Activated CD4-positive, CD25-positive, alpha-beta regulatory T cell (primary cell): Measurements from ENCODE around the gene TEDC1.

ENCODE experiments used
- DNase-seq, 4 experiments: peaks; one replicate each; lab custom pipeline; 2025; lab: John Stamatoyannopoulos, UW

Gene TEDC1

GRCh38 chr14:105458010-105458409 lies 33.0 kb upstream of the TEDC1 start:
- no peak for DNase-seq

GRCh38 chr14:105458571-105458970 lies 32.5 kb upstream of the TEDC1 start:
- no peak for DNase-seq

- DNase-seq, result no peak
Observed at GRCh38 chr14:105460116-105460515, 30.9 kb upstream of the TEDC1 start.

GRCh38 chr14:105460616-105461015 lies 30.4 kb upstream of the TEDC1 start:
- DNase-seq, result no peak

- DNase-seq, result no peak
Observed at GRCh38 chr14:105461903-105462302, 29.1 kb upstream of the TEDC1 start.

- no peak for DNase-seq
Observed at GRCh38 chr14:105464501-105464900, 26.5 kb upstream of the TEDC1 start.

- no peak for DNase-seq
Observed at GRCh38 chr14:105465209-105466031, 25.6 kb upstream of the TEDC1 start.

- no peak for DNase-seq
Observed at GRCh38 chr14:105466531-105467248, 24.4 kb upstream of the TEDC1 start.

GRCh38 chr14:105467249-105467941 lies 23.7 kb upstream of the TEDC1 start:
- no peak for DNase-seq

- DNase-seq, result no peak
Observed at GRCh38 chr14:105467942-105468471, 23.0 kb upstream of the TEDC1 start.

- DNase-seq, result no peak
Observed at GRCh38 chr14:105468621-105469241, 22.3 kb upstream of the TEDC1 start.

- no peak for DNase-seq
Observed at GRCh38 chr14:105469456-105470349, 21.3 kb upstream of the TEDC1 start.

GRCh38 chr14:105470350-105471296 lies 20.4 kb upstream of the TEDC1 start:
- no peak for DNase-seq

GRCh38 chr14:105471297-105471821 lies 19.7 kb upstream of the TEDC1 start:
- DNase-seq, result no peak

- DNase-seq, result no peak
Observed at GRCh38 chr14:105471823-105472485, 19.1 kb upstream of the TEDC1 start.

- no peak for DNase-seq
Observed at GRCh38 chr14:105472486-105472991, 18.5 kb upstream of the TEDC1 start.

- no peak for DNase-seq
Observed at GRCh38 chr14:105473033-105473676, 17.9 kb upstream of the TEDC1 start.
